Activated B cell treated with CpG ODN at 0.5 μM for 24 hours (primary cell): Measurements from ENCODE around the gene PITRM1. TPM values are rescaled to one million over a fixed set of nuclear protein-coding genes. Genes with fewer than 3 reads are reported as not detected.

Experiments used
- ATAC-seq: fragments of 200-7000 bp; cut with Tn5 transposase; one replicate; pipeline ENCODE4 v1.10.0; 2021; ENCODE audit warnings: low read depth, mild to moderate bottlenecking, moderate library complexity
- CTCF ChIA-PET: fragments of 350-600 bp; sonication (Branson Sonifier 250); formaldehyde crosslinking; loops from one replicate; lab custom pipeline; 2021; ENCODE audit warnings: antibody characterized with exemption; lab: Charles Lee
- POLR2A ChIA-PET: fragments of 350-600 bp; sonication (Branson Sonifier 250); formaldehyde crosslinking; loops from one replicate; lab custom pipeline; 2021; ENCODE audit warnings: antibody characterized with exemption; lab: Charles Lee
- DNase-seq: peaks from one replicate; pipeline ENCODE4 v3.0.0; 2022
- H3K27ac Mint-ChIP-seq: one replicate; pipeline ENCODE4 v1.8.0; 2020; ENCODE audit warnings: mixed read lengths
- H3K27me3 Mint-ChIP-seq: one replicate; pipeline ENCODE4 v1.8.0; 2021; ENCODE audit warnings: mixed read lengths
- H3K36me3 Mint-ChIP-seq: one replicate; pipeline ENCODE4 v1.8.0; 2021; ENCODE audit warnings: low read depth, mixed read lengths
- H3K4me1 Mint-ChIP-seq: one replicate; pipeline ENCODE4 v1.8.0; 2021; ENCODE audit warnings: mixed read lengths
- H3K4me3 Mint-ChIP-seq: one replicate; pipeline ENCODE4 v1.8.0; 2020; ENCODE audit warnings: mild to moderate bottlenecking, mixed read lengths
- H3K9me3 Mint-ChIP-seq: one replicate; pipeline ENCODE4 v1.8.0; 2020; ENCODE audit warnings: mixed read lengths
- intact Hi-C: fragments of 100-400 bp; cut with micrococcal nuclease; formaldehyde crosslinking; loops from one replicate; pipeline ENCODE4 v1.15.1; 2024
- total RNA-seq: library from RNA; stranded (reverse); gene quantifications from 2 replicates; pipeline ENCODE4 v1.2.3, GENCODE V29; 2022
- TF ChIP-seq, protein P1 (sequence below): fragments of 200-600 bp; IDR thresholded peaks from one replicate; pipeline ENCODE4 v1.8.0; 2022; ENCODE audit warnings: antibody characterized with exemption, mild to moderate bottlenecking

Gene PITRM1
- total RNA-seq, 1 donor from 2014 or later: 60.7 TPM

DNA sequence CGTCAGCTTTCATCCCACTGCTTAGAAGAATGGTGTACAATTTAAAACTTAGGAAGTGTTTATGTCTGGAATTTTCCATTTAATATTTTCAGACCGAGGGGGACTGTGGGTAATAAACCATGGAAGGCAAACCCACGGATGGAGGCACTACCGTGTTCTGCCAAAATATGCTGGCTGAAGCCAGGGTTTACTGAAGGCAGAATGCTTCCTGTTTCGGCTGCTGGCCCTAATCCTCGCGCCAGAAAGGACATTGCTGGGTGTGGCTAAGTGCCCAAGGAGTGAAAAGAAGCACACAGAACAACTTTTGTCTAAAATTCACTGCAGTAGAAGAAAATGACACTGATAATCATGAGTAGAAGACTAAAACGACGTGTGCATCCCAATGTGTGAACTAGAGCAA is 32.3 kb downstream of the PITRM1 start:
- intact Hi-C loops: no loop called here
- TF ChIP-seq, protein P1, sequence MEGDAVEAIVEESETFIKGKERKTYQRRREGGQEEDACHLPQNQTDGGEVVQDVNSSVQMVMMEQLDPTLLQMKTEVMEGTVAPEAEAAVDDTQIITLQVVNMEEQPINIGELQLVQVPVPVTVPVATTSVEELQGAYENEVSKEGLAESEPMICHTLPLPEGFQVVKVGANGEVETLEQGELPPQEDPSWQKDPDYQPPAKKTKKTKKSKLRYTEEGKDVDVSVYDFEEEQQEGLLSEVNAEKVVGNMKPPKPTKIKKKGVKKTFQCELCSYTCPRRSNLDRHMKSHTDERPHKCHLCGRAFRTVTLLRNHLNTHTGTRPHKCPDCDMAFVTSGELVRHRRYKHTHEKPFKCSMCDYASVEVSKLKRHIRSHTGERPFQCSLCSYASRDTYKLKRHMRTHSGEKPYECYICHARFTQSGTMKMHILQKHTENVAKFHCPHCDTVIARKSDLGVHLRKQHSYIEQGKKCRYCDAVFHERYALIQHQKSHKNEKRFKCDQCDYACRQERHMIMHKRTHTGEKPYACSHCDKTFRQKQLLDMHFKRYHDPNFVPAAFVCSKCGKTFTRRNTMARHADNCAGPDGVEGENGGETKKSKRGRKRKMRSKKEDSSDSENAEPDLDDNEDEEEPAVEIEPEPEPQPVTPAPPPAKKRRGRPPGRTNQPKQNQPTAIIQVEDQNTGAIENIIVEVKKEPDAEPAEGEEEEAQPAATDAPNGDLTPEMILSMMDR: no peak
- Mint-ChIP-seq H3K4me1 (no peaks in the 10 kb centered on the region), H3K27me3 (no peaks in the 10 kb centered on the region), H3K36me3 (peaks cover 97% of the 10 kb centered on the region), H3K4me3 (no peak overlapping the region), H3K9me3 (no peaks in the 10 kb centered on the region), H3K27ac (no peak overlapping the region)
- POLR2A ChIA-PET: no interaction called here
- ATAC-seq (no peak), DNase-seq (no peak)
- CTCF ChIA-PET: no interaction called here

DNA sequence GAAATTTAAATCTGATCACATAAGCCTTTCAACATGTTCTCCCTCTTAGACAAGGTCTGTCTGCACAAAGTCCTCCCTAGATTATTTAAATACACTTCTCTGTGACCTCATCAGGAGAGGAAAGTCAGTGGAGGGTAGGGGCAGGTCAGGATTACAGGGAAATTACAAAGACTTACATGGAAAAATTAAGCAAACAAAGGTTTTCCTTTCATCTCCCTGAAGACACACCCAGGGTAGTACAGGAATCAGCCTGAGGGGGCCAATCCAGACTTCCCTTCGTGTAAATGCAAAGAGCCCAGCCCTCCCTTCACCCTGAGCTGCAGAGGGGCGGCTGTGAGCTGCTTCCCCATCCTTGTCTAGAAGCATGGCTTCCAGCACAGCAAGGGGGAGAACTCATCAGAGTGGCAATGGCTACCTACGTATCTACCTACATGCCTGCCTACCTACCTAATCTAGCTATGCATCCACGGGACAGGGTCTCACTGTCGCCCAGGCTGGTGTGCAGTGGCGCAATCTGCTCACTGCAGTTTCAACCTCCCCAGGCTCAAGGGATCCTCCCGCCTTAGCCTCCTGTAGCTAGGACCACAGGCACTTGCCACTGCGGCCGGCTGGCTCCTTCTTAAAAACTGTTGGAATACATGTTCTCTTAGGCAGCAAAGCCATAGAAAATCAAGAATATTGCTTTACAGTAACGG is 33.2 kb downstream of the PITRM1 start:
- no peaks in the 10 kb centered on the region for H3K4me1 Mint-ChIP-seq
- ATAC-seq (no peak), DNase-seq (no peak)
- TF ChIP-seq, protein P1: no peak
- no peak overlapping the region for H3K4me3 Mint-ChIP-seq
- CTCF ChIA-PET: no interaction called here
- no peaks in the 10 kb centered on the region for H3K9me3 Mint-ChIP-seq
- POLR2A ChIA-PET: no interaction called here
- no peak overlapping the region for H3K27ac Mint-ChIP-seq
- intact Hi-C loops: no loop called here
- H3K36me3 Mint-ChIP-seq: peaks cover 97% of the 10 kb centered on the region
- H3K27me3 Mint-ChIP-seq: no peaks in the 10 kb centered on the region

DNA sequence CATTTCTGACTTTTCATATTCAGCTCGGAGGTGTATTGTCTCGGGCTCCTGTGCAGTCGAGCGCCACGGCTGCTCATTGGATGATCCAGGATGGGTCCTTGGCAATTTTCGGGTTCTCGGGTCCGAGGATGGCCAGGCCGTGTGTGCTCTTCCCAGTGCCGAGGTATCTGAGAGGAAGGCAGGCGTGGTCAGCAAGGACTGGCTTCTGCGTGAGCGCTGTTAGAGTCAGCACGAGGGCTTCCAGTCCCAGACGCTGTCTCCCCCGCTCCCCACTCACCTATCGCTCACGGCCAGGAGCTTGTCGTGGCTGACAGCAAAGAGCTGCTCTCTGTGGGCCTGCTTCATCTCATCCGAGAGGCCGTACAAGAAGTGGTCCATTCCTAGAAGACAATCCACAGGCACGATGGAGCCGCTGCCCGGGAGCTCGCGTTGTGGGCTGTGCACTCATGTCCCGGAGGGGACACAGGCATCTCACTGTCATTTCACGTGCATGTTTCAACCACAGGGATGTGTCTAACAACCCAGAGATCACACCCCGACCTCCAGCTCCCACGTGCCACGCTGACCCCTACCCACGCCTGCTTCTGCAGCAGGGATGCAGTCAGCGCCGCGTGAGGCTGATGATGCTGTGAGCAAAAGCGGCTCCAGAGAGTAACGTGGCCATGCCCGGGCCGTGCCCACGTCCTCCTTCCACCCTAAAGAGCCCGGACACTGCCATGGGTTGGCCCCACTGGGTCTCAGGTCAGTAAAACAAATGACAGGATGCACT is 34.4 kb downstream of the PITRM1 start:
- intact Hi-C loops: no loop called here
- TF ChIP-seq, protein P1: no peak
- H3K27me3 Mint-ChIP-seq: no peaks in the 10 kb centered on the region
- POLR2A ChIA-PET: no interaction called here
- DNase-seq (no peak), ATAC-seq (no peak)
- no peak overlapping the region for H3K27ac Mint-ChIP-seq
- CTCF ChIA-PET: no interaction called here
- no peaks in the 10 kb centered on the region for H3K9me3 Mint-ChIP-seq
- peaks cover 94% of the 10 kb centered on the region for H3K36me3 Mint-ChIP-seq
- no peaks in the 10 kb centered on the region for H3K4me1 Mint-ChIP-seq
- H3K4me3 Mint-ChIP-seq: no peak overlapping the region

DNA sequence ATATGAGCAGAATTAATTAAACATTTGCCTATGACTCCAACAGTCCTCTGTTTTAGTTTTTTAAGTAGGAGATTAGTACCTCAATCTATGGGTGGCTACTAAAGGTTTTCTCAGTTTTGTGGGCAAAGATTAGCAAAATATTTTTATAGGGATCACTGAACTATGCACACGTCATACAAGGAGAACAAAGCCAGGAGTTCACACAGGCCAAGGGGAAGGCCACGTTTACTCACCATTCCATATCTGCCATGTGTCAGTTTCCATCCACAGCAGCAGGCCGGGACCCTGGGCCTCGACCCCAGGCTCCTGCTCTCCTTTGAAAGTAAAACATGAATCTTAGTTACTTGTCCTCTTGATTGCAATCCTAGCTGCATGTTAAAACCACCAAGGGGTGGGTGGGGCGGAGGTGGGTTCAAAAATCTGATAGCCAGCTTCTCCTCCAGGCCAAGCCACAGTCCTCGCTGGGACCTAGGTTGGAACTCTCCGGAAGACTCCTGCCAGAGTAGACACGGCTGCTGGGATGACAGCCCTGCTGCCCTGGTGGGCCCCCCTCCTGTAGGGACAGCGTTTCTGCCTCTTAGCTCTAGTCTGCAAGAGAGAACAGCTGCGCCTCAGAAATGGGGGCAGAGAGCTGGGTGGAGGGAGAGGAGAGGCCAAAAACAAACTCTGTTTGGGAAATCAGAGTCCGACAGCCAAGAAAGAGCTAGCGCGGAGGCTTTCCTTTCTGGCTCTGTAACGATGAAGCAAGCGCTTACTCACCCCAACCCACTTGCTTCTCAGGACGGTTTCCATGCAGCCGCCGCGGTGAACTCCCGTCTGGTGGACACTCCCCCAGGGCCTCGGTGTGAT is 35.6 kb downstream of the PITRM1 start:
- ChIA-PET POLR2A (no interaction called here), CTCF (no interaction called here)

More for the DNA sequence above, 35.6 kb downstream of the PITRM1 start:
- no peak for DNase-seq
- TF ChIP-seq, protein P1: no peak
- Mint-ChIP-seq H3K27me3 (no peaks in the 10 kb centered on the region), H3K9me3 (no peaks in the 10 kb centered on the region), H3K4me1 (no peaks in the 10 kb centered on the region), H3K27ac (no peak overlapping the region), H3K4me3 (no peak overlapping the region), H3K36me3 (peaks cover 95% of the 10 kb centered on the region)
- no peak for ATAC-seq
- intact Hi-C loops: no loop called here
